ENCODE measurements around the gene FIBP. TPM values are rescaled to one million over a fixed set of nuclear protein-coding genes. Genes with fewer than 3 reads are reported as not detected.

FIBP gene
- total and polyA plus RNA-seq, 7 experiments from 2014 or later: 25.9 to 78.3 (median 50.0) TPM

DNA sequence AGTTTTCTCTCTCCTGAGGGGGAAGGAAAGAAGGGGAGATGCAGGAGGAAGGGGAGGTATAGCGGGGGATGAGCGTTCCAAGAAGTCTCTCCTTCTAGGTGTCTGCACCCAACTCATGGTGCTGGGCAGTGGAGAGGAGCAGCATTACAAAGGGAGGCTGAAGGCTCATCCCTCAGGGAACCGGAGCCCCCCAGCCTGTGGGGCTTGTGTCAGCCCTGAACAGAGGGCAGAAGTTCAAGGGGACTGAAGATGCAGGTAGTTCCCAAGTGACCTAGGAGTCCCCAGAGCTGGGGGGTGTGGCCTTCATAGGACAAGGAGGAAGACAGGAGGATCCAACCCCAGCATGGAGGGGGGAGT lies 28.8 kb upstream of the FIBP start:
- Mint-ChIP-seq H3K9me3 (no peaks in the 10 kb centered on the region), H3K27me3 (no peaks in the 10 kb centered on the region), H3K4me3 (peak overlapping the region; percentile 52 to 96 (median 88)), H3K27ac (peak overlapping the region in 8 of 9 donors; percentile 8 to 86 (median 70)), H3K4me1 (peaks cover 25 to 47% (median 29%) of the 10 kb centered on the region in 7 donors), H3K36me3 (peaks cover 0 to 22% (median under 1%) of the 10 kb centered on the region in 5 donors)
- peak overlapping the region; percentile 27 for H3K27ac ChIP-seq (ENCODE audit: low read depth, low read length)
- H3K36me3 ChIP-seq (ENCODE audit: control insufficient read depth in 2 of 3, insufficient read depth in 3 of 3, low read length in 3 of 3): peaks cover 0 to 23% (median 0%) of the 10 kb centered on the region in 3 experiments
- POLR2A ChIA-PET: interaction anchor here (0.6 to 2.5 kb wide), 12 partner anchors 8 to 282 kb away, joined by 3 to 54 read pairs (median 6); partner anchors contain the start of genes CCDC85B, FIBP and FOSL1
- H3K9me3 ChIP-seq (ENCODE audit: control insufficient read depth in 2 of 3, low read length in 3 of 3): no peaks in the 10 kb centered on the region
- H3K27me3 ChIP-seq (ENCODE audit: control insufficient read depth in 2 of 2, insufficient read depth in 2 of 2, low read length in 2 of 2): no peaks in the 10 kb centered on the region
- ATAC-seq (no peak), DNase-seq (no peak)
- intact Hi-C loops (cut with micrococcal nuclease): no loop called here
- peaks cover 26 to 28% of the 10 kb centered on the region in 2 donors for H3K4me1 ChIP-seq (ENCODE audit: control insufficient read depth in 2 of 2, insufficient read depth in 2 of 2, low read length in 2 of 2)
- CTCF ChIA-PET: interaction anchor here (2.3 kb wide), 1 partner anchor 27 kb away, joined by 13 read pairs; the partner anchor contains the start of gene CCDC85B
- H3K4me3 ChIP-seq (ENCODE audit: low read length): peak overlapping the region; percentile 83

DNA sequence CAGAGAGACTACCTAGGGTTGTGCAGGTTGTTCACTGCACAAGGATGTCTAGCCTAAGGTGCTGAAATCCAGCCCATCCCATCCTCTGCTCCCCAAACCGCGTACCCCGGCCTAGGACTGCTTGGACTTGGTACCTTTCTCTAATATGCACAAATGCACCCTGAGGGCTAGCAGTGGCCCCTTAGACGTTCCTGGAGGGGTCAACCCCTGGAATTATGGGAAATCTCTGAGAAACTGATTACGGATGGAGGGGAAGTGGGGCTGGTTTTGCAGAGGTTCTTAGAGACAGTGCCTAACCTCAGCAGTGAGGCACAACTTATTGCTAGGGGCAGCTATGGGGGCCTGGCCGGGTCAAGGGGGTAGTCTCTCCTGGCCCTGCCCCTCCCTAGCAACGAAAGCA lies 28.1 kb upstream of the FIBP start:
- H3K4me3 ChIP-seq (ENCODE audit: low read length): no peak overlapping the region
- no peaks in the 10 kb centered on the region for H3K9me3 ChIP-seq (ENCODE audit: control insufficient read depth in 2 of 3, low read length in 3 of 3)
- DNase-seq (no peak), ATAC-seq (no peak)
- H3K27ac ChIP-seq (ENCODE audit: low read depth, low read length): no peak overlapping the region
- peaks cover 0 to 18% (median 0%) of the 10 kb centered on the region in 3 experiments for H3K36me3 ChIP-seq (ENCODE audit: control insufficient read depth in 2 of 3, insufficient read depth in 3 of 3, low read length in 3 of 3)
- Mint-ChIP-seq H3K27ac (peak overlapping the region in 6 of 9 donors; percentile 35 to 87 (median 75)), H3K4me1 (peaks cover 24 to 43% (median 29%) of the 10 kb centered on the region in 7 donors), H3K4me3 (peak overlapping the region; percentile 52 to 96 (median 88)), H3K9me3 (no peaks in the 10 kb centered on the region), H3K27me3 (peaks cover 0 to 2% (median 0%) of the 10 kb centered on the region in 5 donors), H3K36me3 (peaks cover 0 to 21% (median 0%) of the 10 kb centered on the region in 5 donors)
- POLR2A ChIA-PET: interaction anchor here (0.9 to 2.8 kb wide), 4 partner anchors 23 to 43 kb away, joined by 3 to 17 read pairs (median 4); partner anchors contain the start of gene CCDC85B
- CTCF ChIA-PET: interaction anchor here (0.7 kb wide), 1 partner anchor 32 kb away, joined by 4 read pairs; no protein-coding TSS in a partner anchor
- H3K27me3 ChIP-seq (ENCODE audit: control insufficient read depth in 2 of 2, insufficient read depth in 2 of 2, low read length in 2 of 2): no peaks in the 10 kb centered on the region
- intact Hi-C loops (cut with micrococcal nuclease): no loop called here
- H3K4me1 ChIP-seq (ENCODE audit: control insufficient read depth in 2 of 2, insufficient read depth in 2 of 2, low read length in 2 of 2): peaks cover 26 to 28% of the 10 kb centered on the region in 2 donors

DNA sequence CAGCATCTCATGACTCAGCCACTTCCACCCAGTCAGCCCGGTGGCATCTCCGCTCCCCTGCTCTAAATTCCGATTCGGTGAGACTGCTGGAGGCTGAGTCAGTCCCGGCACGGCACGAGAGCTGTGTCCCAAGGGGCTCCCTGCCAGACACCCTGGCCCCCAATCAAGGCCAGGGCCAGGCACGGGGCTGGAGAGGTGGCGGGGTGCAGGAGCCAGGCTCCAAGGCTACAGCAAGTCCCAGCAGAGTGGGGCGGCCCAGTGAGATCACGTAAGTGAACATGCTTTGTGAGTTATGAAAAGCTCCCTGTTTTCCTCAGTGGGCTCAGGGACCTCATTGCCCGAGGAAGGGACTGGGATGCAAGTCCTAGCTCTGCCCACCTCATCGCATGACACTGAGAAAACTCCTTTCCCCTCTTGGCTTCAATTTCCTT lies 27.6 kb upstream of the FIBP start:
- ChIA-PET CTCF (interaction anchor here (0.7 kb wide), 1 partner anchor 31 kb away, joined by 4 read pairs; no protein-coding TSS in a partner anchor), POLR2A (interaction anchor here (1.0 to 2.8 kb wide), 4 partner anchors 12 to 25 kb away, joined by 3 to 17 read pairs (median 4); partner anchors contain the start of gene CCDC85B)
- no peaks in the 10 kb centered on the region for H3K9me3 ChIP-seq (ENCODE audit: control insufficient read depth in 2 of 3, low read length in 3 of 3)
- no peaks in the 10 kb centered on the region for H3K9me3 Mint-ChIP-seq
- H3K36me3 Mint-ChIP-seq: peaks cover 0 to 21% (median 0%) of the 10 kb centered on the region in 5 donors
- H3K36me3 ChIP-seq (ENCODE audit: control insufficient read depth in 2 of 3, insufficient read depth in 3 of 3, low read length in 3 of 3): peaks cover 0 to 12% (median 0%) of the 10 kb centered on the region in 3 experiments
- H3K4me3 ChIP-seq (ENCODE audit: low read length): no peak overlapping the region
- no peaks in the 10 kb centered on the region for H3K27me3 ChIP-seq (ENCODE audit: control insufficient read depth in 2 of 2, insufficient read depth in 2 of 2, low read length in 2 of 2)
- intact Hi-C loops (cut with micrococcal nuclease): no loop called here
- peak overlapping the region in 2 of 9 donors; percentile 84 to 87 for H3K27ac Mint-ChIP-seq
- no peak overlapping the region for H3K27ac ChIP-seq (ENCODE audit: low read depth, low read length)
- peak overlapping the region in 2 of 10 donors; percentile 52 to 72 for H3K4me3 Mint-ChIP-seq
- DNase-seq (no peak), ATAC-seq (no peak)
- H3K4me1 ChIP-seq (ENCODE audit: control insufficient read depth in 2 of 2, insufficient read depth in 2 of 2, low read length in 2 of 2): peaks cover 22 to 26% of the 10 kb centered on the region in 2 donors
- H3K27me3 Mint-ChIP-seq: peaks cover 0 to 2% (median 0%) of the 10 kb centered on the region in 5 donors
- peaks cover 24 to 42% (median 29%) of the 10 kb centered on the region in 7 donors for H3K4me1 Mint-ChIP-seq

DNA sequence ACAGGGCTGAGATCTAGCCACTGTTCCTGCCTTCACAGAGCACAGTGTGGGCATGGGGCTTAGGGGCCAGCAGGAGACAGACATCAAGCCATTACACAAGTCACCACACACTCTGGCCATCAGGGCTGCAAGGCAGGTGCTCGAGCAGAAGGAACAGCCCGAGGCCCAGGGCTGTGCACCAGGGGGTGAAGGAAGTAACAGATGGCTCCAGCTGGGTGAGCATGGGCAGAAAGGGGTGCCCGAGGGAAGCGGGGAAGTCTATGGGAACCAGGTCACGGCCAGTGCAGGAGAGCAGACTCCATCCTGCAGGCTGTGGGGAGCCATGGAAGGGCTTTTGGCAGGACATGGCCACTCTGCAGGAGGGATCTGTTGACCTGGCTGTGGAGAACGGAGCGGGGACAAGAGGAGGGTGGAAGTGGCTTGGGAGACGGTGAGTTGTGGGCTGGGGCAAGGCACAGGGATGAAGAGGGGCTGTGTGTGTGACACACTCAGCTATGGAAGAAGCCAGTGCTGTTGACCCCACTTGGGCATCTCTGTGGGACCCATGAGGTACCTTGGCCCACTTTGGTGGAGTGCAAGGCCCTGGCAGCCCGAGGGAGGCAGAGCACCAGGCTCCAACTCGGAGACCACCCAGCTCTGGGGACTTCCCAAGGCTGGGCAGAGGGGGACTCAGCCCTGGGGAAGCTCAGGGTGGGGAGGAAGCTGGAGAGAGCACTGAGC lies 27.0 kb upstream of the FIBP start:
- H3K4me3 ChIP-seq (ENCODE audit: low read length): no peak overlapping the region
- H3K4me1 ChIP-seq (ENCODE audit: control insufficient read depth in 2 of 2, insufficient read depth in 2 of 2, low read length in 2 of 2): peaks cover 16 to 20% of the 10 kb centered on the region in 2 donors
- Mint-ChIP-seq H3K27ac (peak overlapping the region in 6 of 9 donors; percentile 7 to 70 (median 32)), H3K36me3 (peaks cover 0 to 19% (median 0%) of the 10 kb centered on the region in 5 donors), H3K27me3 (peaks cover 0 to 2% (median 0%) of the 10 kb centered on the region in 5 donors), H3K4me3 (peak overlapping the region in 7 of 10 donors; percentile 10 to 46 (median 29)), H3K4me1 (peaks cover 24 to 37% (median 27%) of the 10 kb centered on the region in 7 donors), H3K9me3 (no peaks in the 10 kb centered on the region)
- ChIA-PET CTCF (interaction anchor here (0.7 to 1.1 kb wide), 3 partner anchors 26 to 31 kb away, joined by 3 to 5 read pairs (median 4); no protein-coding TSS in a partner anchor), POLR2A (interaction anchor here (0.6 to 2.8 kb wide), 8 partner anchors 8 to 55 kb away, joined by 3 to 17 read pairs (median 3); partner anchors contain the start of genes CCDC85B and MUS81)
- intact Hi-C loops (cut with micrococcal nuclease): no loop called here
- H3K27me3 ChIP-seq (ENCODE audit: control insufficient read depth in 2 of 2, insufficient read depth in 2 of 2, low read length in 2 of 2): no peaks in the 10 kb centered on the region
- H3K9me3 ChIP-seq (ENCODE audit: control insufficient read depth in 2 of 3, low read length in 3 of 3): no peaks in the 10 kb centered on the region
- ATAC-seq (no peak), DNase-seq (no peak)
- peaks cover 0 to 7% (median 0%) of the 10 kb centered on the region in 3 experiments for H3K36me3 ChIP-seq (ENCODE audit: control insufficient read depth in 2 of 3, insufficient read depth in 3 of 3, low read length in 3 of 3)
- H3K27ac ChIP-seq (ENCODE audit: low read depth, low read length): no peak overlapping the region

DNA sequence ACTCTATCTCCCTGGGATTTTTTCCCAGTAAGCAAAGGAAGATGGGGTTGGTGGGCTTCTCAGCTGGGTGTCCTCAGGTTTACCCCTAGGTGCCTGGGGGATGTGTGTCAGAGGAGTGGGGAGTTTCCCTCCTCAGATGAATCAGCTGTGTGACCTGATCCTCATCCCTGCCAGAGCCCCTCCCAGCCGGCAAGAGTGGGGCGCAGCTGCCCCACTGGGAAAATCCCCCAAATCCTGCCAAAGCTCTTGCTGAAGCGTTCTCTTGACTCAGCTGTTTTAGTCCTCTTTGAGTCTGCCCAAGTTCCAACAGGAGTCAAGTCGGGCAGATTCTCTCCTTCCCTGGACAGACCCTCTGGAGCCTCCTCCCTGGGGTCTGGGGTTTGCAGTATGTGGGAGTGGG lies 24.6 kb upstream of the FIBP start:
- POLR2A ChIA-PET: interaction anchor here (2.3 to 3.3 kb wide), 2 partner anchors 12 to 23 kb away, joined by 7 to 18 read pairs; partner anchors contain the start of genes CCDC85B, FIBP and FOSL1
- Histone ChIP-seq H3K27me3 (ENCODE audit: control insufficient read depth in 2 of 2, insufficient read depth in 2 of 2, low read length in 2 of 2) (no peaks in the 10 kb centered on the region), H3K9me3 (ENCODE audit: control insufficient read depth in 2 of 3, low read length in 3 of 3) (no peaks in the 10 kb centered on the region), H3K4me3 (ENCODE audit: low read length) (no peak overlapping the region), H3K4me1 (ENCODE audit: control insufficient read depth in 2 of 2, insufficient read depth in 2 of 2, low read length in 2 of 2) (peaks cover 11 to 13% of the 10 kb centered on the region in 2 donors), H3K36me3 (ENCODE audit: control insufficient read depth in 2 of 3, insufficient read depth in 3 of 3, low read length in 3 of 3) (peaks cover 0 to 7% (median 0%) of the 10 kb centered on the region in 3 experiments), H3K27ac (ENCODE audit: low read depth, low read length) (no peak overlapping the region)
- intact Hi-C loops (cut with micrococcal nuclease): no loop called here
- Mint-ChIP-seq H3K4me1 (peaks cover 23 to 35% (median 26%) of the 10 kb centered on the region in 7 donors), H3K36me3 (peaks cover 0 to 16% (median 0%) of the 10 kb centered on the region in 5 donors), H3K27ac (no peak overlapping the region), H3K27me3 (peaks cover 0 to 8% (median 0%) of the 10 kb centered on the region in 5 donors), H3K4me3 (no peak overlapping the region), H3K9me3 (no peaks in the 10 kb centered on the region)
- ATAC-seq (no peak), DNase-seq (no peak)
- CTCF ChIA-PET: no interaction called here
